Endothelial cell of umbilical vein (primary cell): ENCODE data around the gene ADD1. TPM values are rescaled to one million over a fixed set of nuclear protein-coding genes. Genes with fewer than 3 reads are reported as not detected.

Source experiments
- BruUV-seq: library from RNA; stranded (reverse); fragments of 400-500 nt; replicated peaks from 2 replicates; lab custom pipeline; 2021; lab: Mats Ljungman, UMichigan
- CTCF ChIA-PET: fragments of 300-600, 350-600 bp; sonication (Branson Sonifier 250); formaldehyde crosslinking; loops from one replicate; lab custom pipeline; 2021; ENCODE audit warnings: antibody characterized with exemption, inconsistent platforms; lab: Charles Lee
- POLR2A ChIA-PET: fragments of 300-600, 350-600 bp; sonication (Branson Sonifier 250); formaldehyde crosslinking; loops from one replicate; lab custom pipeline; 2021; ENCODE audit warnings: antibody characterized with exemption, inconsistent platforms; lab: Charles Lee
- DNase-seq: peaks from one replicate; pipeline ENCODE4 v3.0.0-alpha.2; 2011; ENCODE audit warnings: low read depth, low spot score
- FAIRE-seq: peaks from 2 replicates; lab custom pipeline; 2011; peaks lifted over from hg19 to GRCh38; lab: Jason Lieb, UNC
- H2AFZ ChIP-seq: 2 replicates; pipeline ENCODE4 v1.6.0; 2012; ENCODE audit warnings: low read depth, low read length, control low read depth, inconsistent platforms
- H3K27ac ChIP-seq: 2 replicates; pipeline ENCODE4 v1.5.1; 2011; ENCODE audit warnings: low read depth, mild to moderate bottlenecking, control low read depth, low read length, moderate library complexity; ENCODE audit not compliant: insufficient read depth
- H3K27me3 ChIP-seq, 2 experiments: 2 replicates each; pipeline versions ENCODE4 v1.6.0 to v1.6.1; 2011; ENCODE audit warnings: low read length in 2 of 2, mixed read lengths in 1 of 2; ENCODE audit not compliant: control insufficient read depth in 2 of 2, insufficient read depth in 2 of 2
- H3K36me3 ChIP-seq, 2 experiments: 2 replicates in 1 of 2; 3 replicates in 1 of 2; pipeline ENCODE4 v1.5.1; 2011; ENCODE audit warnings: low read length in 2 of 2, mild to moderate bottlenecking in 1 of 2, moderate library complexity in 1 of 2; ENCODE audit not compliant: control insufficient read depth in 2 of 2, insufficient read depth in 2 of 2; ENCODE audit errors: extremely low read depth in 1 of 2
- H3K4me1 ChIP-seq: 3 replicates; pipeline ENCODE4 v1.5.1; 2011; ENCODE audit warnings: mild to moderate bottlenecking, low read length; ENCODE audit not compliant: control insufficient read depth, insufficient read depth; ENCODE audit errors: extremely low read depth
- H3K4me2 ChIP-seq: 2 replicates; pipeline ENCODE4 v1.6.1; 2011; ENCODE audit warnings: low read length, control low read depth, mixed read lengths; ENCODE audit not compliant: insufficient read depth
- H3K4me3 ChIP-seq, 3 experiments: fragments of 200-600 bp in 1 of 3; sonication (generic), shearing (Covaris generic) in 1 of 3; replicated peaks in 1 of 3; 2 replicates each; pipeline ENCODE4 v1.5.1; 2011 to 2016; ENCODE audit warnings: control low read depth in 3 of 3, low read length in 3 of 3, mild to moderate bottlenecking in 2 of 3, inconsistent platforms in 1 of 3, low read depth in 1 of 3, moderate library complexity in 1 of 3; ENCODE audit not compliant: insufficient read depth in 1 of 3
- H3K79me2 ChIP-seq: 2 replicates; pipeline ENCODE4 v1.6.0; 2012; ENCODE audit warnings: low read length, inconsistent platforms; ENCODE audit not compliant: control insufficient read depth, insufficient read depth
- H3K9ac ChIP-seq: replicated peaks from 2 replicates; pipeline ENCODE3; 2011; ENCODE audit warnings: low read length, control low read depth; ENCODE audit not compliant: insufficient read depth; ENCODE audit errors: extremely low read depth
- H3K9me1 ChIP-seq: replicated peaks from 3 replicates; pipeline ENCODE4 v1.6.0; 2011; ENCODE audit warnings: mild to moderate bottlenecking, low read length; ENCODE audit not compliant: control insufficient read depth, insufficient read depth; ENCODE audit errors: extremely low read depth
- H3K9me3 ChIP-seq: replicated peaks from 2 replicates; pipeline ENCODE4 v1.5.1; 2012; ENCODE audit warnings: low read length, inconsistent platforms; ENCODE audit not compliant: control insufficient read depth, insufficient read depth
- H4K20me1 ChIP-seq: replicated peaks from 2 replicates; pipeline ENCODE3; 2011; ENCODE audit warnings: mild to moderate bottlenecking, low read length; ENCODE audit not compliant: control insufficient read depth, insufficient read depth; ENCODE audit errors: extremely low read depth
- CTCF ChIP-seq, 2 donors: IDR thresholded peaks; 1 replicate in 1 of 2; 2 replicates in 1 of 2; pipeline ENCODE4 v1.5.1; 2011; ENCODE audit warnings: low read length in 2 of 2, mild to moderate bottlenecking in 2 of 2, moderate library complexity in 2 of 2, control low read depth in 1 of 2, inconsistent platforms in 1 of 2, low read depth in 1 of 2; ENCODE audit not compliant: insufficient read depth in 1 of 2; ENCODE audit errors: extremely low read depth in 1 of 2
- EZH2 ChIP-seq: IDR thresholded peaks from 2 replicates; pipeline ENCODE4 v1.6.1; 2012; ENCODE audit warnings: borderline replicate concordance, low read depth, mild to moderate bottlenecking, moderate library complexity, low read length, inconsistent platforms; ENCODE audit not compliant: severe bottlenecking
- FOS ChIP-seq: IDR thresholded peaks from 2 replicates; pipeline ENCODE4 v1.6.1; 2011; ENCODE audit warnings: mild to moderate bottlenecking, low read length, moderate library complexity, borderline replicate concordance; ENCODE audit not compliant: insufficient read depth
- GATA2 ChIP-seq: IDR thresholded peaks from 2 replicates; pipeline ENCODE4 v1.7.0; 2011; ENCODE audit warnings: low read depth, mild to moderate bottlenecking, moderate library complexity, mixed read lengths, low read length; ENCODE audit not compliant: insufficient read length, insufficient read depth
- JUN ChIP-seq: IDR thresholded peaks from 2 replicates; pipeline ENCODE4 v1.6.1; 2011; ENCODE audit warnings: borderline replicate concordance, low read depth; ENCODE audit not compliant: insufficient read length, insufficient read depth
- MAX ChIP-seq: IDR thresholded peaks from 2 replicates; pipeline ENCODE4 v1.6.1; 2011; ENCODE audit not compliant: insufficient read depth, insufficient read length
- MYC ChIP-seq: IDR thresholded peaks from one replicate; pipeline ENCODE4 v1.6.1; 2011; ENCODE audit warnings: mild to moderate bottlenecking, low read depth, low read length
- POLR2A ChIP-seq: IDR thresholded peaks from 2 replicates; pipeline ENCODE4 v1.6.1; 2012; ENCODE audit warnings: low read depth, mild to moderate bottlenecking, control low read depth, low read length
- POLR2AphosphoS5 ChIP-seq: IDR thresholded peaks from 2 replicates; pipeline ENCODE4 v1.6.1; 2012; ENCODE audit warnings: low read depth, mild to moderate bottlenecking, control low read depth, low read length, moderate library complexity; ENCODE audit not compliant: insufficient read depth
- dilution Hi-C: fragments of 300-500 bp; cut with MboI; formaldehyde crosslinking; loops from one replicate; pipeline ENCODE4 v1.15.0; 2019; ENCODE audit warnings: low sequenced_read_pairs; ENCODE audit not compliant: extremely low pct_ligation_motif_present
- intact Hi-C: fragments of 100-400 bp; cut with micrococcal nuclease; formaldehyde crosslinking; loops from one replicate; pipeline ENCODE4 v1.10.0; 2022
- polyA plus RNA-seq, 4 experiments: library from polyadenylated mRNA; depleted of rRNA in 3 of 4; stranded (reverse) in 3 of 4; unstranded in 1 of 4; fragments of >200 nt; gene quantifications; 2 replicates each; pipeline versions ENCODE4 v1.2.1 to v1.2.3, GENCODE V29; 2011 to 2012; ENCODE audit warnings: missing spikeins in 1 of 4
- total RNA-seq: library from RNA; stranded (reverse); gene quantifications from 2 replicates; pipeline ENCODE4 v1.2.3, GENCODE V29; 2021

Gene ADD1
- total and polyA plus RNA-seq, 2 donors (not counting 3 experiments of a cell fraction or from before 2014, with no cell fraction given): 219 to 305 TPM

- dilution Hi-C loops: no loop called here
- no peak for DNase-seq
- intact Hi-C loops: loop anchor here (1.0 kb wide), 1 partner anchor 25 kb away; the partner anchor contains the start of gene ADD1
- Histone ChIP-seq H3K27me3 (no peaks in the 10 kb centered on the region), H2AFZ (no peak overlapping the region), H3K4me3 (peak overlapping the region; percentile 10 to 54 (median 40)), H3K9ac (peak overlapping the region; percentile 67), H3K27ac (no peak overlapping the region), H3K36me3 (peaks cover 2 to 12% of the 10 kb centered on the region in 2 experiments), H3K4me2 (peak overlapping the region; percentile 47), H3K79me2 (peaks cover 66% of the 10 kb centered on the region), H3K4me1 (peaks cover 6% of the 10 kb centered on the region), H3K9me3 (no peaks in the 10 kb centered on the region), H4K20me1 (no peaks in the 10 kb centered on the region), H3K9me1 (no peaks in the 10 kb centered on the region)
- POLR2A ChIA-PET: no interaction called here
- TF ChIP-seq FOS (no peak), JUN (no peak), MAX (no peak), MYC (no peak), EZH2 (no peak), GATA2 (no peak), CTCF (IDR thresholded peaks at IDR 0.05; ENCODE audit: extremely low read depth in 1 of 2, insufficient read depth in 1 of 2, low read depth in 1 of 2, low read length in 2 of 2) (no peak), POLR2A (no peak), POLR2AphosphoS5 (no peak)
- no peak for FAIRE-seq
- CTCF ChIA-PET: interaction anchor here (1.3 to 2.8 kb wide), 3 partner anchors 20 to 55 kb away, joined by 3 to 28 read pairs (median 6); no protein-coding TSS in a partner anchor
- no TSS peak for BruUV-seq
Observed at GRCh38 chr4:2818351-2818939, 25.2 kb upstream of the ADD1 start.
